ENCODE data around the gene SLC25A41.

DNA sequence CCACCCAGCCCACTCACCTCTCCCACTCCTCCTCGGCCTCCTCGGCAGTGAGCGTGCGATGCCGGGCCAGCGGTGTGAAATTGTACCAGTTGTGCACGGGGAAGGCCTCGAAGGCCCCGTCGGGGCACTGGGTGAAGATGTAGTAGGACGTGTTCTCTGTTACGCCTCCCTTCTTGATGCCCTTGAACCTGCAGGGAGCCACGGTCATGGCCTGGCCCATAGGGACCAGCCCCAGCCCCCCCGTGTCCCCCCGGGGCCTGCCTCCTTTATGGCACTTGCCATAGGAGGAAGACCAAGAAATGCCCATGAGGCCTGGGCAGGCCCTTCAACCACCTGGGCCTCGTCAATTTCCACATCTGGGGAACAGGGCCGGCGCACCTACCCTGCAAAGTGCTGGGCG is 46.2 kb downstream of the SLC25A41 start:
- TF ChIP-seq POLR2A (IDR thresholded peaks at IDR 0.05), result no peak
- TF ChIP-seq, protein P1, sequence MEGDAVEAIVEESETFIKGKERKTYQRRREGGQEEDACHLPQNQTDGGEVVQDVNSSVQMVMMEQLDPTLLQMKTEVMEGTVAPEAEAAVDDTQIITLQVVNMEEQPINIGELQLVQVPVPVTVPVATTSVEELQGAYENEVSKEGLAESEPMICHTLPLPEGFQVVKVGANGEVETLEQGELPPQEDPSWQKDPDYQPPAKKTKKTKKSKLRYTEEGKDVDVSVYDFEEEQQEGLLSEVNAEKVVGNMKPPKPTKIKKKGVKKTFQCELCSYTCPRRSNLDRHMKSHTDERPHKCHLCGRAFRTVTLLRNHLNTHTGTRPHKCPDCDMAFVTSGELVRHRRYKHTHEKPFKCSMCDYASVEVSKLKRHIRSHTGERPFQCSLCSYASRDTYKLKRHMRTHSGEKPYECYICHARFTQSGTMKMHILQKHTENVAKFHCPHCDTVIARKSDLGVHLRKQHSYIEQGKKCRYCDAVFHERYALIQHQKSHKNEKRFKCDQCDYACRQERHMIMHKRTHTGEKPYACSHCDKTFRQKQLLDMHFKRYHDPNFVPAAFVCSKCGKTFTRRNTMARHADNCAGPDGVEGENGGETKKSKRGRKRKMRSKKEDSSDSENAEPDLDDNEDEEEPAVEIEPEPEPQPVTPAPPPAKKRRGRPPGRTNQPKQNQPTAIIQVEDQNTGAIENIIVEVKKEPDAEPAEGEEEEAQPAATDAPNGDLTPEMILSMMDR (IDR thresholded peaks at IDR 0.05), result no peak
